CD14-positive monocyte (primary cell): ENCODE measurements around the gene RNF5. TPM values are rescaled to one million over a fixed set of nuclear protein-coding genes. Genes with fewer than 3 reads are reported as not detected.

Experiments used
- DNase-seq, 3 donors: peaks; one replicate each; pipeline ENCODE4 v3.0.0-alpha.2; 2011 to 2022
- H2AFZ ChIP-seq: 2 replicates; pipeline ENCODE4 v1.6.0; 2012; ENCODE audit warnings: mild to moderate bottlenecking, low read depth, low read length, inconsistent platforms; ENCODE audit not compliant: insufficient read depth, poor library complexity, severe bottlenecking
- H3K27ac ChIP-seq, 2 donors: 1 replicate in 1 of 2; 2 replicates in 1 of 2; pipeline ENCODE4 v1.5.1; 2012 to 2013; ENCODE audit warnings: low read length in 2 of 2, control low read depth in 1 of 2, inconsistent platforms in 1 of 2, low read depth in 1 of 2, mild to moderate bottlenecking in 1 of 2
- H3K27me3 ChIP-seq, 2 donors: one replicate each; pipeline versions ENCODE4 v1.6.0 to v1.6.1; 2011 to 2013; ENCODE audit warnings: low read length in 2 of 2; ENCODE audit not compliant: control insufficient read depth in 2 of 2, insufficient read depth in 2 of 2
- H3K36me3 ChIP-seq, 2 donors: replicated peaks in 1 of 2; 1 replicate in 1 of 2; 2 replicates in 1 of 2; pipeline versions ENCODE4 v1.5.1 to v1.6.1; 2012 to 2013; ENCODE audit warnings: low read length in 2 of 2, control low read depth in 1 of 2, inconsistent platforms in 1 of 2, mild to moderate bottlenecking in 1 of 2; ENCODE audit not compliant: insufficient read depth in 2 of 2, control insufficient read depth in 1 of 2
- H3K4me1 ChIP-seq, 2 donors: 1 replicate in 1 of 2; 2 replicates in 1 of 2; pipeline versions ENCODE4 v1.5.1 to v1.6.1; 2012 to 2013; ENCODE audit warnings: low read length in 2 of 2, control low read depth in 1 of 2, inconsistent platforms in 1 of 2, mild to moderate bottlenecking in 1 of 2, moderate library complexity in 1 of 2; ENCODE audit not compliant: insufficient read depth in 2 of 2, control insufficient read depth in 1 of 2
- H3K4me2 ChIP-seq: replicated peaks from 2 replicates; pipeline ENCODE3; 2012; ENCODE audit warnings: low read length, moderate library complexity, mild to moderate bottlenecking; ENCODE audit not compliant: poor library complexity, severe bottlenecking; ENCODE audit errors: extremely low read depth
- H3K4me3 ChIP-seq, 3 experiments: fragments of 200-600 bp in 1 of 3; sonication (generic) in 1 of 3; replicated peaks in 1 of 3; 1 replicate in 2 of 3; 2 replicates in 1 of 3; pipeline ENCODE4 v1.5.1; 2011 to 2013; ENCODE audit warnings: low read length in 3 of 3, mild to moderate bottlenecking in 3 of 3, control low read depth in 2 of 3, low read depth in 2 of 3, inconsistent platforms in 1 of 3, moderate library complexity in 1 of 3
- H3K79me2 ChIP-seq: 2 replicates; pipeline ENCODE4 v1.6.0; 2012; ENCODE audit warnings: mild to moderate bottlenecking, control low read depth, inconsistent platforms, low read length, moderate library complexity; ENCODE audit not compliant: insufficient read depth
- H3K9ac ChIP-seq: 2 replicates; pipeline ENCODE4 v1.6.0; 2017; ENCODE audit warnings: low read length, mild to moderate bottlenecking; ENCODE audit not compliant: insufficient read depth, poor library complexity, severe bottlenecking
- H3K9me3 ChIP-seq, 2 donors: replicated peaks in 1 of 2; 1 replicate in 1 of 2; 2 replicates in 1 of 2; pipeline versions ENCODE4 v1.5.1 to v1.6.1; 2012 to 2013; ENCODE audit warnings: low read length in 2 of 2, control low read depth in 1 of 2; ENCODE audit not compliant: control insufficient read depth in 1 of 2, insufficient read depth in 1 of 2
- H4K20me1 ChIP-seq: 2 replicates; pipeline ENCODE4 v1.6.0; 2012; ENCODE audit warnings: mild to moderate bottlenecking, low read length, control low read depth, moderate library complexity; ENCODE audit not compliant: insufficient read depth
- H3K27ac Mint-ChIP-seq, 7 donors: one replicate each; pipeline ENCODE4 v1.8.0; 2020; ENCODE audit warnings: mild to moderate bottlenecking in 7 of 7, mixed read lengths in 7 of 7, moderate library complexity in 6 of 7, inconsistent platforms in 2 of 7
- H3K27me3 Mint-ChIP-seq, 3 donors: one replicate each; pipeline ENCODE4 v1.8.0; 2021 to 2022; ENCODE audit warnings: low read depth in 3 of 3, mild to moderate bottlenecking in 3 of 3, mixed read lengths in 3 of 3, moderate library complexity in 3 of 3, inconsistent platforms in 1 of 3
- H3K36me3 Mint-ChIP-seq, 2 donors: one replicate each; pipeline ENCODE4 v1.8.0; 2020; ENCODE audit warnings: mixed read lengths in 2 of 2, inconsistent platforms in 1 of 2, mild to moderate bottlenecking in 1 of 2
- H3K4me1 Mint-ChIP-seq: one replicate; pipeline ENCODE4 v1.8.0; 2020; ENCODE audit warnings: mild to moderate bottlenecking, mixed read lengths
- H3K4me3 Mint-ChIP-seq, 2 donors: one replicate each; pipeline ENCODE4 v1.8.0; 2020; ENCODE audit warnings: mild to moderate bottlenecking in 2 of 2, mixed read lengths in 2 of 2, moderate library complexity in 1 of 2
- H3K9me3 Mint-ChIP-seq, 7 donors: one replicate each; pipeline ENCODE4 v1.8.0; 2020 to 2022; ENCODE audit warnings: mixed read lengths in 7 of 7, mild to moderate bottlenecking in 6 of 7, moderate library complexity in 6 of 7, inconsistent platforms in 2 of 7
- CTCF ChIP-seq: fragments of 200-600 bp; IDR thresholded peaks from one replicate; pipeline ENCODE4 v1.8.0; 2022; ENCODE audit warnings: antibody characterized with exemption, mild to moderate bottlenecking
- WGBS: methylation state at CpG from one replicate; pipeline ENCODE4 v1.1.5; 2013; ENCODE audit warnings: missing lambda C conversion rate; ENCODE audit not compliant: insufficient coverage; 5-methylcytosine and 5-hydroxymethylcytosine counted together
- intact Hi-C, 2 donors: fragments of 100-400 bp; cut with micrococcal nuclease; formaldehyde crosslinking; loops; one replicate each; pipeline versions ENCODE4 v1.15.0 to v1.15.1; 2023
- polyA plus RNA-seq, 3 donors: library from polyadenylated mRNA; depleted of rRNA in 1 of 3; unstranded in 2 of 3; stranded (reverse) in 1 of 3; fragments of 300-500 nt in 2 of 3; fragments of >200 nt in 1 of 3; fragmentation: Illumina TruSeq in 2 of 3; gene quantifications; 1 replicate in 2 of 3; 2 replicates in 1 of 3; pipeline ENCODE4 v1.2.3, GENCODE V29; 2012 to 2021

RNF5 gene
- polyA plus RNA-seq, 3 donors: 62.2 to 108 (median 83.5) TPM

- Mint-ChIP-seq H3K27me3 (peaks cover 0 to 3% (median 0%) of the 10 kb centered on the region in 3 donors), H3K4me3 (no peak overlapping the region), H3K4me1 (peaks cover 8% of the 10 kb centered on the region), H3K36me3 (peaks cover 32 to 38% of the 10 kb centered on the region in 2 donors), H3K9me3 (no peaks in the 10 kb centered on the region), H3K27ac (peak overlapping the region in 2 of 7 donors; percentile 16 to 52)
- Histone ChIP-seq H3K27ac (no peak overlapping the region), H3K9me3 (no peaks in the 10 kb centered on the region), H3K79me2 (no peaks in the 10 kb centered on the region), H2AFZ (no peak overlapping the region), H3K4me2 (no peak overlapping the region), H3K4me1 (peaks cover 7 to 8% of the 10 kb centered on the region in 2 donors), H3K36me3 (peaks cover 27 to 32% of the 10 kb centered on the region in 2 donors), H3K27me3 (no peaks in the 10 kb centered on the region), H3K4me3 (no peak overlapping the region), H4K20me1 (no peaks in the 10 kb centered on the region), H3K9ac (no peak overlapping the region)
- no peak for DNase-seq
- no peak for TF ChIP-seq CTCF
- WGBS: 88% methylated on average over 1 of the region's 2 CpGs
- intact Hi-C loops: no loop called here
Observed at GRCh38 chr6:32168350-32168749, 9.9 kb upstream of the RNF5 start.

- peaks cover 14% of the 10 kb centered on the region for H3K4me1 Mint-ChIP-seq
- intact Hi-C loops: no loop called here
- H3K79me2 ChIP-seq: no peaks in the 10 kb centered on the region
Observed at GRCh38 chr6:32168807-32169591, 9.2 kb upstream of the RNF5 start.

More at GRCh38 chr6:32168807-32169591, 9.2 kb upstream of the RNF5 start:
- DNase-seq: no peak
- H3K4me3 Mint-ChIP-seq: no peak overlapping the region
- H3K36me3 Mint-ChIP-seq: peaks cover 32 to 38% of the 10 kb centered on the region in 2 donors
- H3K9me3 Mint-ChIP-seq: no peaks in the 10 kb centered on the region
- Histone ChIP-seq H3K4me2 (no peak overlapping the region), H3K9ac (no peak overlapping the region), H3K27me3 (no peaks in the 10 kb centered on the region), H4K20me1 (no peaks in the 10 kb centered on the region), H3K9me3 (no peaks in the 10 kb centered on the region), H3K27ac (no peak overlapping the region), H2AFZ (no peak overlapping the region), H3K36me3 (peaks cover 27 to 32% of the 10 kb centered on the region in 2 donors), H3K4me1 (peaks cover 7 to 13% of the 10 kb centered on the region in 2 donors), H3K4me3 (no peak overlapping the region)
- peak overlapping the region in 1 of 7 donors; percentile 16 for H3K27ac Mint-ChIP-seq
- 95% methylated on average over 9 of the region's 11 CpGs for WGBS
- H3K27me3 Mint-ChIP-seq: peaks cover 0 to 3% (median 0%) of the 10 kb centered on the region in 3 donors
- no peak for TF ChIP-seq CTCF
